ENCODE results near the gene DPEP2. TPM values are rescaled to one million over a fixed set of nuclear protein-coding genes. Genes with fewer than 3 reads are reported as not detected.

Gene DPEP2
- total RNA-seq, 1 donor from 2014 or later: 7.0 TPM

Other genes with a start within 250 kb of the DPEP2 start
- gene RANBP10, start 192.9 kb downstream of the DPEP2 start, total RNA-seq: 25.3 TPM
- gene TSNAXIP1, start 192.6 kb downstream of the DPEP2 start, total RNA-seq: 2.5 TPM
- gene THAP11, start 157.2 kb downstream of the DPEP2 start, total RNA-seq: 22.8 TPM
- 85.2 TPM for gene NUTF2, start 152.6 kb downstream of the DPEP2 start, total RNA-seq
- 50.9 TPM for gene CENPT, start 151.8 kb downstream of the DPEP2 start, total RNA-seq
- gene EDC4, start 126.4 kb downstream of the DPEP2 start, total RNA-seq: 64.9 TPM
- not detected for gene NRN1L, start 114.6 kb downstream of the DPEP2 start, total RNA-seq
- gene PSKH1, start 106.2 kb downstream of the DPEP2 start, total RNA-seq: 31.2 TPM
- gene CTRL, start 67.6 kb downstream of the DPEP2 start, total RNA-seq: 2.1 TPM
- gene PSMB10, start 62.6 kb downstream of the DPEP2 start, total RNA-seq: 89.4 TPM
- gene LCAT, start 55.4 kb downstream of the DPEP2 start, total RNA-seq: 47.3 TPM
- gene SLC12A4, start 30.8 kb downstream of the DPEP2 start, total RNA-seq: 93.1 TPM
- not detected for gene DPEP3, start 19.0 kb downstream of the DPEP2 start, total RNA-seq
- gene DPEP2NB, start 16.4 kb upstream of the DPEP2 start, total RNA-seq: not detected
- 15.5 TPM for gene DDX28, start 23.7 kb upstream of the DPEP2 start, total RNA-seq
- 26.6 TPM for gene DUS2, start 23.8 kb upstream of the DPEP2 start, total RNA-seq
- 44.0 TPM for gene NFATC3, start 85.9 kb upstream of the DPEP2 start, total RNA-seq
- gene ESRP2, start 236.6 kb upstream of the DPEP2 start, total RNA-seq: 127 TPM
- gene PLA2G15, start 245.9 kb upstream of the DPEP2 start, total RNA-seq: 15.9 TPM

Measured in ureter (tissue), 1 donor.